Spleen (tissue), 11 donors: ENCODE results near the gene HOXD12. TPM values are rescaled to one million over a fixed set of nuclear protein-coding genes. Genes with fewer than 3 reads are reported as not detected.

Experiments used
- DNase-seq: peaks from one replicate; pipeline ENCODE4 v3.0.0-alpha.2; 2020
- H3K27ac ChIP-seq, 8 donors: fragments of 200-600 bp; sonication (generic) in 7 of 8; 1 replicate in 4 of 8; 2 replicates in 4 of 8; pipeline versions ENCODE4 v1.5.0 to v1.8.0; 2016 to 2021; ENCODE audit warnings: inconsistent platforms in 4 of 8, mild to moderate bottlenecking in 4 of 8, moderate library complexity in 1 of 8
- H3K27me3 ChIP-seq, 7 donors: fragments of 200-600 bp; sonication (generic) in 6 of 7; replicated peaks in 1 of 7; 1 replicate in 4 of 7; 2 replicates in 3 of 7; pipeline versions ENCODE4 v1.5.0 to v1.8.0; 2016 to 2021; ENCODE audit warnings: inconsistent platforms in 3 of 7, mild to moderate bottlenecking in 1 of 7
- H3K36me3 ChIP-seq, 6 donors: fragments of 200-600 bp; sonication (generic) in 5 of 6; 1 replicate in 4 of 6; 2 replicates in 2 of 6; pipeline versions ENCODE4 v1.5.0 to v1.8.0; 2016 to 2021; ENCODE audit warnings: inconsistent platforms in 2 of 6
- H3K4me1 ChIP-seq, 6 donors: fragments of 200-600 bp; sonication (generic) in 5 of 6; 1 replicate in 3 of 6; 2 replicates in 3 of 6; pipeline versions ENCODE4 v1.5.0 to v1.8.0; 2016 to 2021; ENCODE audit warnings: inconsistent platforms in 3 of 6
- H3K4me3 ChIP-seq, 8 donors: fragments of 200-600 bp; sonication (generic) in 7 of 8; 1 replicate in 4 of 8; 2 replicates in 4 of 8; pipeline versions ENCODE4 v1.5.0 to v1.8.0; 2016 to 2021; ENCODE audit warnings: inconsistent platforms in 4 of 8, mild to moderate bottlenecking in 4 of 8, moderate library complexity in 2 of 8
- H3K9me3 ChIP-seq, 8 donors: fragments of 200-600 bp; sonication (generic) in 7 of 8; 1 replicate in 4 of 8; 2 replicates in 4 of 8; pipeline versions ENCODE4 v1.5.0 to v1.8.0; 2016 to 2021; ENCODE audit warnings: inconsistent platforms in 4 of 8
- CTCF ChIP-seq, 11 experiments: fragments of 200-600 bp in 7 of 11; fragments of 450-650 bp in 4 of 11; sonication (generic) in 4 of 11; IDR thresholded peaks in 8 of 11; conservative IDR thresholded peaks in 3 of 11; 1 replicate in 7 of 11; 2 replicates in 4 of 11; pipeline versions ENCODE4 v1.4.0 to v1.8.0; 2016 to 2021; ENCODE audit warnings: antibody characterized with exemption in 11 of 11, inconsistent platforms in 4 of 11, mild to moderate bottlenecking in 1 of 11
- POLR2A ChIP-seq, 3 donors: fragments of 450-650 bp; IDR thresholded peaks; one replicate each; pipeline ENCODE4 v1.5.1; 2017; ENCODE audit warnings: antibody characterized with exemption in 3 of 3, mild to moderate bottlenecking in 1 of 3
- POLR2AphosphoS5 ChIP-seq, 3 donors: sonication (generic); formaldehyde crosslinking; IDR thresholded peaks; one replicate each; pipeline ENCODE4 v1.5.1; 2017; ENCODE audit warnings: antibody characterized with exemption in 3 of 3
- WGBS, 5 donors: extraction: QIAGEN DNeasy Blood & Tissue Kit in 3 of 5; methylation state at CpG; one replicate each; pipeline versions ENCODE4 v1.1.5 to v1.1.7; 2013 to 2018; 5-methylcytosine and 5-hydroxymethylcytosine counted together
- intact Hi-C: fragments of 100-400 bp; cut with DNase I; formaldehyde crosslinking; loops from one replicate; pipeline ENCODE4 v1.15.0; 2023; ENCODE audit warnings: low total_unique reads
- polyA plus RNA-seq, 3 donors: library from polyadenylated mRNA; stranded (reverse); fragments of 200-250 nt; gene quantifications; one replicate each; pipeline ENCODE4 v1.2.1, GENCODE V29; 2013
- total RNA-seq, 7 donors: library from RNA; depleted of rRNA in 3 of 7; stranded (reverse); fragments of >200 nt in 3 of 7; fragmentation: NEBNext Ultra II Directional in 4 of 7; extraction: Animal tissue kit (Norgen Biotek cat#: 25700) in 4 of 7; gene quantifications; one replicate each; pipeline versions ENCODE4 v1.1.0 to v1.2.1, GENCODE V29; 2016 to 2021
- donor health status: healthy with polysubstance abuse.
- donor health status: DM: no; HTN: no; CAD: no; lungs with moderate emphysema.
- donor health status: DM: no; HTN: no; CAD: no.
- donor health status: Bipolar disorder and iron deficiency.
- donor health status: healthy.
- donor health status: DM: no; HTN: no; CAD: no.
- donor health status: DM: yes; HTN: yes; CAD: no.

HOXD12 gene
- total and polyA plus RNA-seq, 10 donors = not detected

- Histone ChIP-seq H3K9me3 (no peaks in the 10 kb centered on the region), H3K27ac (peak overlapping the region; percentile 60 to 93 (median 86)), H3K36me3 (no peaks in the 10 kb centered on the region), H3K4me3 (peak overlapping the region in 3 of 8 donors; percentile 1 to 67 (median 49)), H3K4me1 (peaks cover 7 to 57% (median 38%) of the 10 kb centered on the region in 6 donors), H3K27me3 (peaks cover 0 to 100% (median 78%) of the 10 kb centered on the region in 7 donors)
- TF ChIP-seq POLR2A (IDR thresholded peaks at IDR 0.05) = no peak
- peak in 1 of 3 donors; percentile 22 for TF ChIP-seq POLR2AphosphoS5 (IDR thresholded peaks at IDR 0.05)
- WGBS, 5 donors = 13 to 20% (median 13%) methylated on average over 28 of the region's 28 CpGs
- DNase-seq = peak; percentile 61
- intact Hi-C loops = no loop called here
Measured at GRCh38 chr2:176138923-176139660, 39.5 kb downstream of the HOXD12 start.

- peak overlapping the region in 7 of 8 donors; percentile 22 to 67 (median 38) for H3K4me3 ChIP-seq
- peak; percentile 48 for DNase-seq
- 13 to 22% (median 14%) methylated on average over 28 to 41 of the region's 41 CpGs for WGBS, 5 donors
- no peaks in the 10 kb centered on the region for H3K9me3 ChIP-seq
- H3K4me1 ChIP-seq = peaks cover 7 to 49% (median 34%) of the 10 kb centered on the region in 6 donors
- TF ChIP-seq POLR2A (IDR thresholded peaks at IDR 0.05) (no peak), CTCF (IDR thresholded peaks at IDR 0.05 in 8 of 11, conservative IDR thresholded peaks at IDR 0.05 in 3 of 11) (no peak), POLR2AphosphoS5 (IDR thresholded peaks at IDR 0.05) (no peak)
- peak overlapping the region; percentile 60 to 93 (median 86) for H3K27ac ChIP-seq
- H3K27me3 ChIP-seq = peaks cover 0 to 100% (median 71%) of the 10 kb centered on the region in 7 donors
- H3K36me3 ChIP-seq = no peaks in the 10 kb centered on the region
- intact Hi-C loops = loop anchor here (5.0 kb wide), 1 partner anchor 412 kb away; no protein-coding TSS in a partner anchor
Measured at GRCh38 chr2:176139661-176140512, 40.3 kb downstream of the HOXD12 start.

- Histone ChIP-seq H3K27ac (peak overlapping the region in 7 of 8 donors; percentile 73 to 93 (median 86)), H3K27me3 (peaks cover 0 to 100% (median 63%) of the 10 kb centered on the region in 7 donors), H3K9me3 (no peaks in the 10 kb centered on the region), H3K4me1 (peaks cover 7 to 42% (median 31%) of the 10 kb centered on the region in 6 donors), H3K36me3 (no peaks in the 10 kb centered on the region), H3K4me3 (peak overlapping the region; percentile 22 to 67 (median 38))
- 7 to 10% (median 8%) methylated on average over 32 to 48 of the region's 48 CpGs for WGBS, 5 donors
- intact Hi-C loops = loop anchor here (5.0 kb wide), 1 partner anchor 412 kb away; no protein-coding TSS in a partner anchor
- peak; percentile 90 for DNase-seq
- TF ChIP-seq CTCF (IDR thresholded peaks at IDR 0.05 in 8 of 11, conservative IDR thresholded peaks at IDR 0.05 in 3 of 11) (peak; percentile 73 to 95 (median 84)), POLR2AphosphoS5 (IDR thresholded peaks at IDR 0.05) (peak in 2 of 3 donors; percentile 69 to 73), POLR2A (IDR thresholded peaks at IDR 0.05) (no peak)
Measured at GRCh38 chr2:176140513-176141317, 41.1 kb downstream of the HOXD12 start.

GRCh38 chr2:176142281-176142680, 42.7 kb downstream of the HOXD12 start:
- WGBS, 5 donors = 78 to 92% (median 85%) methylated on average over 2 of the region's 2 CpGs
- TF ChIP-seq POLR2A (IDR thresholded peaks at IDR 0.05) (no peak), POLR2AphosphoS5 (IDR thresholded peaks at IDR 0.05) (no peak), CTCF (IDR thresholded peaks at IDR 0.05 in 8 of 11, conservative IDR thresholded peaks at IDR 0.05 in 3 of 11) (no peak)
- Histone ChIP-seq H3K4me1 (peaks cover 7 to 27% (median 21%) of the 10 kb centered on the region in 6 donors), H3K4me3 (no peak overlapping the region), H3K27ac (no peak overlapping the region), H3K27me3 (peaks cover 0 to 100% (median 51%) of the 10 kb centered on the region in 7 donors), H3K9me3 (no peaks in the 10 kb centered on the region), H3K36me3 (no peaks in the 10 kb centered on the region)
- intact Hi-C loops = loop anchor here (2.0 to 5.0 kb wide), 2 partner anchors 313 to 410 kb away; no protein-coding TSS in a partner anchor
- DNase-seq = no peak
